ENCODE data around the gene NF1. TPM values are rescaled to one million over a fixed set of nuclear protein-coding genes. Genes with fewer than 3 reads are reported as not detected.

The NF1 gene
- total RNA-seq, 4 donors from 2014 or later = 40.9 to 158 (median 113) TPM

- H3K4me3 ChIP-seq = no peak overlapping the region
- H3K36me3 ChIP-seq = no peaks in the 10 kb centered on the region
- H3K27me3 ChIP-seq = no peaks in the 10 kb centered on the region
- no peaks in the 10 kb centered on the region for H3K4me1 ChIP-seq
- H3K9me3 ChIP-seq = no peaks in the 10 kb centered on the region
- no peak for DNase-seq
- no peak overlapping the region for H3K27ac ChIP-seq
- intact Hi-C loops (cut with DNase I; ENCODE audit: low total_unique reads) = no loop called here
- no peak for TF ChIP-seq POLR2A (IDR thresholded peaks at IDR 0.05)
- TF ChIP-seq CTCF (IDR thresholded peaks at IDR 0.05) = no peak
Observed at GRCh38 chr17:31051506-31051905, 43.3 kb upstream of the NF1 start.

- no peaks in the 10 kb centered on the region for H3K9me3 ChIP-seq
- no peak overlapping the region for H3K4me3 ChIP-seq
- H3K27ac ChIP-seq = no peak overlapping the region
- no peaks in the 10 kb centered on the region for H3K27me3 ChIP-seq
- H3K4me1 ChIP-seq = no peaks in the 10 kb centered on the region
- TF ChIP-seq CTCF (IDR thresholded peaks at IDR 0.05) (no peak), POLR2A (IDR thresholded peaks at IDR 0.05) (no peak)
- intact Hi-C loops (cut with DNase I; ENCODE audit: low total_unique reads) = no loop called here
- H3K36me3 ChIP-seq = no peaks in the 10 kb centered on the region
- DNase-seq = peak; percentile 35 to 55
Observed at GRCh38 chr17:31052187-31052889, 42.4 kb upstream of the NF1 start.

- Histone ChIP-seq H3K9me3 (no peaks in the 10 kb centered on the region), H3K27me3 (no peaks in the 10 kb centered on the region), H3K27ac (no peak overlapping the region), H3K4me1 (no peaks in the 10 kb centered on the region), H3K4me3 (no peak overlapping the region), H3K36me3 (no peaks in the 10 kb centered on the region)
- TF ChIP-seq POLR2A (IDR thresholded peaks at IDR 0.05) (no peak), CTCF (IDR thresholded peaks at IDR 0.05) (no peak)
- no peak for DNase-seq
- intact Hi-C loops (cut with DNase I; ENCODE audit: low total_unique reads) = no loop called here
Observed at GRCh38 chr17:31053071-31053470, 41.7 kb upstream of the NF1 start.

GRCh38 chr17:31054761-31055160, 40.0 kb upstream of the NF1 start:
- intact Hi-C loops (cut with DNase I; ENCODE audit: low total_unique reads) = no loop called here
- Histone ChIP-seq H3K27ac (no peak overlapping the region), H3K4me1 (no peaks in the 10 kb centered on the region), H3K9me3 (no peaks in the 10 kb centered on the region), H3K4me3 (no peak overlapping the region), H3K27me3 (no peaks in the 10 kb centered on the region), H3K36me3 (no peaks in the 10 kb centered on the region)
- DNase-seq = no peak
- TF ChIP-seq POLR2A (IDR thresholded peaks at IDR 0.05) = no peak
- TF ChIP-seq CTCF (IDR thresholded peaks at IDR 0.05) = no peak

- H3K36me3 ChIP-seq = no peaks in the 10 kb centered on the region
- H3K9me3 ChIP-seq = no peaks in the 10 kb centered on the region
- TF ChIP-seq POLR2A (IDR thresholded peaks at IDR 0.05) (no peak), CTCF (IDR thresholded peaks at IDR 0.05) (no peak)
- H3K27me3 ChIP-seq = no peaks in the 10 kb centered on the region
- H3K27ac ChIP-seq = no peak overlapping the region
- H3K4me1 ChIP-seq = no peaks in the 10 kb centered on the region
- H3K4me3 ChIP-seq = no peak overlapping the region
- intact Hi-C loops (cut with DNase I; ENCODE audit: low total_unique reads) = no loop called here
- DNase-seq = no peak
Observed at GRCh38 chr17:31058976-31059375, 35.8 kb upstream of the NF1 start.
